BJ (cell line): Measurements from ENCODE around the gene SLC4A2. TPM values are rescaled to one million over a fixed set of nuclear protein-coding genes. Genes with fewer than 3 reads are reported as not detected.
A peak's percentile ranks its signal among the peaks of the same experiment; 100 is the strongest.

Experiments
- CTCF ChIA-PET: fragments of 350-600 bp; formaldehyde crosslinking; extraction: SDS; loops from one replicate; lab custom pipeline; 2021; ENCODE audit warnings: antibody characterized with exemption, inconsistent platforms; lab: Yijun Ruan, JAX
- POLR2A ChIA-PET: fragments of 300-600 bp; sonication (Branson Sonifier 250); formaldehyde crosslinking; extraction: SDS; loops from one replicate; lab custom pipeline; 2021; ENCODE audit warnings: antibody characterized with exemption; lab: Charles Lee
- DNase-seq: peaks from one replicate; pipeline ENCODE4 v3.0.0-alpha.2; 2011; ENCODE audit warnings: low read depth
- H3K27me3 ChIP-seq: 2 replicates; pipeline ENCODE4 v1.6.0; 2011; ENCODE audit warnings: low read length; ENCODE audit not compliant: control insufficient read depth, insufficient read depth
- H3K36me3 ChIP-seq: 2 replicates; pipeline ENCODE4 v1.5.1; 2011; ENCODE audit warnings: low read length; ENCODE audit not compliant: control insufficient read depth, insufficient read depth
- H3K4me3 ChIP-seq: 2 replicates; pipeline ENCODE4 v1.5.1; 2011; ENCODE audit warnings: low read depth, mild to moderate bottlenecking, control low read depth, low read length
- CTCF ChIP-seq: IDR thresholded peaks from 2 replicates; pipeline ENCODE4 v1.5.1; 2011; ENCODE audit warnings: low read depth, mild to moderate bottlenecking, control low read depth, inconsistent platforms, low read length, moderate library complexity; ENCODE audit not compliant: insufficient read depth
- polyA plus RNA-seq: library from polyadenylated mRNA; depleted of rRNA; stranded (reverse); fragments of >200 nt; gene quantifications from 2 replicates; pipeline ENCODE4 v1.2.3, GENCODE V29; 2011

Gene SLC4A2
- polyA plus RNA-seq, 1 experiment: 86.1 TPM

GRCh38 chr7:151015967-151016366 lies 43.4 kb upstream of the SLC4A2 start:
- no peaks in the 10 kb centered on the region for H3K36me3 ChIP-seq
- TF ChIP-seq CTCF: no peak
- DNase-seq: no peak
- CTCF ChIA-PET: interaction anchor here (0.9 kb wide), 1 partner anchor 10 kb away, joined by 3 read pairs; no protein-coding TSS in a partner anchor
- H3K27me3 ChIP-seq: peaks cover 25% of the 10 kb centered on the region
- H3K4me3 ChIP-seq: no peak overlapping the region
- POLR2A ChIA-PET: no interaction called here

GRCh38 chr7:151016505-151016904 lies 42.9 kb upstream of the SLC4A2 start:
- H3K4me3 ChIP-seq: no peak overlapping the region
- H3K36me3 ChIP-seq: no peaks in the 10 kb centered on the region
- no peak for DNase-seq
- POLR2A ChIA-PET: no interaction called here
- CTCF ChIA-PET: interaction anchor here (0.9 to 6.7 kb wide), 2 partner anchors 7 to 9 kb away, joined by 3 to 58 read pairs; no protein-coding TSS in a partner anchor
- TF ChIP-seq CTCF: no peak
- H3K27me3 ChIP-seq: peaks cover 27% of the 10 kb centered on the region

GRCh38 chr7:151016942-151017341 lies 42.4 kb upstream of the SLC4A2 start:
- ChIA-PET POLR2A (no interaction called here), CTCF (interaction anchor here (1.1 to 6.7 kb wide), 3 partner anchors 8 to 119 kb away, joined by 5 to 58 read pairs (median 11); no protein-coding TSS in a partner anchor)
- peaks cover 27% of the 10 kb centered on the region for H3K27me3 ChIP-seq
- no peak for DNase-seq
- H3K4me3 ChIP-seq: no peak overlapping the region
- TF ChIP-seq CTCF: no peak
- H3K36me3 ChIP-seq: no peaks in the 10 kb centered on the region

GRCh38 chr7:151017370-151017952 lies 41.9 kb upstream of the SLC4A2 start:
- TF ChIP-seq CTCF: no peak
- no peak for DNase-seq
- CTCF ChIA-PET: interaction anchor here (0.9 to 6.7 kb wide), 22 partner anchors 8 to 119 kb away, joined by 3 to 58 read pairs (median 6); partner anchors contain the start of genes ABCB8 and TMUB1
- Histone ChIP-seq H3K36me3 (no peaks in the 10 kb centered on the region), H3K27me3 (peaks cover 27% of the 10 kb centered on the region), H3K4me3 (no peak overlapping the region)
- POLR2A ChIA-PET: no interaction called here

GRCh38 chr7:151017953-151018420 lies 41.4 kb upstream of the SLC4A2 start:
- H3K27me3 ChIP-seq: peaks cover 27% of the 10 kb centered on the region
- no peaks in the 10 kb centered on the region for H3K36me3 ChIP-seq
- POLR2A ChIA-PET: no interaction called here
- peak; percentile 98 for TF ChIP-seq CTCF
- CTCF ChIA-PET: interaction anchor here (0.6 to 6.7 kb wide), 30 partner anchors 9 to 560 kb away, joined by 3 to 58 read pairs (median 5); partner anchors contain the start of genes ABCB8, AGAP3 and TMUB1
- peak overlapping the region; percentile 14; the same call in 1 of the 2 replicates for H3K4me3 ChIP-seq
- no peak for DNase-seq
